DND-41 (cell line): ENCODE data around the gene ZIC1.

Experiments used
- EZH2 ChIP-seq: IDR thresholded peaks from 3 replicates; pipeline ENCODE4 v1.6.1; 2012; ENCODE audit warnings: borderline replicate concordance, low read depth, mild to moderate bottlenecking, moderate library complexity, low read length, inconsistent platforms; ENCODE audit not compliant: severe bottlenecking
- TF ChIP-seq, protein P1 (sequence below): IDR thresholded peaks from 2 replicates; pipeline ENCODE4 v1.5.1; 2012; ENCODE audit warnings: borderline replicate concordance, low read length, moderate library complexity, mild to moderate bottlenecking; ENCODE audit not compliant: poor library complexity, severe bottlenecking; ENCODE audit errors: extremely low read depth

DNA sequence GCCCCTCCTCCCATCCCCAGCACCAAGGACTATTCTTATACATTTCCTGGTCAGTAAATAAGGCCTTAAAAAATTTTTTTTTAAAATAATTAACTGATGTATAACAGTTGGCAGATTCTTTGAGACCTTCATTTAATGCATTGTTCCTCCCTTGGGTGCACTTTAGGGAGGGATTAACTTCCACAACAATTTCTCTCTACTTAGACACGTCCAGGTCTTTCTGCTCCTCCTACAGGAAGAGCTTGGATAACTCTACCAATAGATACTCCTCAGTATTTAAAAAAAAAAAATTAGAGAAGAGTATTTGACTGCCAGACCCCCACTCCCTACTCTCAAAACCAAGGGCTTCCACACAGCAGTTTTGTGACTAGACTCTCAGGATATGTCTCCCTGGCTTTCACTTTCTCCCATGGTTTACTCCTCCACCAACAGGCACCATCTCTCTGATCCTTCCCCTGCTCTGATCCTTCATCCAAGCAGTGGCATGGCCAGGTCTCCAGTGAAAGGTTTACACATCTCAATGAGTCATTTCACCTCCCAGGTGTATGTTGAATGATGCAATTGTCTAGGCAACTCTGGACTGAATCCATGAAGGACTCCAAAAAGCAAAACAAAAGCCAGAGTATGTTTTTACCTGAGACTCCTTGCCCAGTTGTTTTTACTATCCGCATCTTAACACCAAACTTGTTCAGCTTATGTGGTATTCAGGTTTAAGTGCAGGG, 10.2 kb upstream of the ZIC1 start:
- TF ChIP-seq, protein P1, sequence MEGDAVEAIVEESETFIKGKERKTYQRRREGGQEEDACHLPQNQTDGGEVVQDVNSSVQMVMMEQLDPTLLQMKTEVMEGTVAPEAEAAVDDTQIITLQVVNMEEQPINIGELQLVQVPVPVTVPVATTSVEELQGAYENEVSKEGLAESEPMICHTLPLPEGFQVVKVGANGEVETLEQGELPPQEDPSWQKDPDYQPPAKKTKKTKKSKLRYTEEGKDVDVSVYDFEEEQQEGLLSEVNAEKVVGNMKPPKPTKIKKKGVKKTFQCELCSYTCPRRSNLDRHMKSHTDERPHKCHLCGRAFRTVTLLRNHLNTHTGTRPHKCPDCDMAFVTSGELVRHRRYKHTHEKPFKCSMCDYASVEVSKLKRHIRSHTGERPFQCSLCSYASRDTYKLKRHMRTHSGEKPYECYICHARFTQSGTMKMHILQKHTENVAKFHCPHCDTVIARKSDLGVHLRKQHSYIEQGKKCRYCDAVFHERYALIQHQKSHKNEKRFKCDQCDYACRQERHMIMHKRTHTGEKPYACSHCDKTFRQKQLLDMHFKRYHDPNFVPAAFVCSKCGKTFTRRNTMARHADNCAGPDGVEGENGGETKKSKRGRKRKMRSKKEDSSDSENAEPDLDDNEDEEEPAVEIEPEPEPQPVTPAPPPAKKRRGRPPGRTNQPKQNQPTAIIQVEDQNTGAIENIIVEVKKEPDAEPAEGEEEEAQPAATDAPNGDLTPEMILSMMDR: no peak
- no peak for TF ChIP-seq EZH2
